H1 (cell line): ENCODE data around the gene GBE1.

Source experiments
- CTCF ChIP-seq, 3 experiments: IDR thresholded peaks; 1 replicate in 2 of 3; 2 replicates in 1 of 3; pipeline versions ENCODE4 v1.5.1 to v1.6.1; 2011; ENCODE audit warnings: low read length in 3 of 3, mild to moderate bottlenecking in 3 of 3, inconsistent platforms in 2 of 3, low read depth in 1 of 3, moderate library complexity in 1 of 3; ENCODE audit not compliant: insufficient read depth in 1 of 3; ENCODE audit errors: control extremely low read depth in 1 of 3
- JUN ChIP-seq: IDR thresholded peaks from 2 replicates; pipeline ENCODE4 v1.6.1; 2011; ENCODE audit warnings: low read depth, mild to moderate bottlenecking, improper control_type of control experiment, low read length
- POLR2A ChIP-seq, 2 experiments: IDR thresholded peaks; 1 replicate in 1 of 2; 2 replicates in 1 of 2; pipeline ENCODE4 v1.6.1; 2011; ENCODE audit warnings: low read depth in 2 of 2, low read length in 2 of 2, mild to moderate bottlenecking in 2 of 2; ENCODE audit errors: control extremely low read depth in 1 of 2
- POLR2AphosphoS5 ChIP-seq: IDR thresholded peaks from 2 replicates; pipeline ENCODE4 v1.6.1; 2011; ENCODE audit warnings: low read depth, low read length
- SUZ12 ChIP-seq: fragments of 200-600 bp; sonication (generic); IDR thresholded peaks from 2 replicates; pipeline ENCODE4 v1.6.1; 2012; ENCODE audit warnings: mild to moderate bottlenecking, inconsistent platforms, low read length, moderate library complexity, mixed read lengths

GRCh38 chr3:81516042-81516441, 245.4 kb downstream of the GBE1 start:
- TF ChIP-seq CTCF (IDR thresholded peaks at IDR 0.05; ENCODE audit: control extremely low read depth in 1 of 3, insufficient read depth in 1 of 3, low read depth in 1 of 3, low read length in 3 of 3), result no peak
- no peak for TF ChIP-seq POLR2AphosphoS5
- TF ChIP-seq SUZ12, result no peak
- no peak for TF ChIP-seq JUN
- TF ChIP-seq POLR2A (IDR thresholded peaks at IDR 0.05; ENCODE audit: control extremely low read depth in 1 of 2, low read depth in 2 of 2, low read length in 2 of 2), result no peak
